ENCODE results near the gene PRDM1. TPM values are rescaled to one million over a fixed set of nuclear protein-coding genes. Genes with fewer than 3 reads are reported as not detected.

The PRDM1 gene
- total RNA-seq, 2 donors from 2014 or later, result 1.3 to 2.6 TPM

- 58 to 70% methylated on average over 2 of the region's 2 CpGs for WGBS, 2 donors
- H3K36me3 ChIP-seq (replicated peaks in 1 of 2; ENCODE audit: insufficient read depth in 1 of 2, low read depth in 2 of 2), result no peaks in the 10 kb centered on the region
- DNase-seq (no peak), ATAC-seq (no peak)
- no peak overlapping the region for H3K4me3 ChIP-seq
- no peaks in the 10 kb centered on the region for H3K9me3 ChIP-seq
- H3K27ac ChIP-seq, result no peak overlapping the region
- intact Hi-C loops (cut with DNase I), result no loop called here
- no peaks in the 10 kb centered on the region for H3K27me3 ChIP-seq
- no peaks in the 10 kb centered on the region for H3K4me1 ChIP-seq
- TF ChIP-seq CTCF (IDR thresholded peaks at IDR 0.05) (no peak), POLR2A (IDR thresholded peaks at IDR 0.05) (no peak)
Observed at GRCh38 chr6:106045077-106045476, 41.1 kb upstream of the PRDM1 start.

GRCh38 chr6:106046116-106046853 lies 39.9 kb upstream of the PRDM1 start:
- intact Hi-C loops (cut with DNase I), result no loop called here
- WGBS, 2 donors, result 73 to 84% methylated on average over 7 to 10 of the region's 10 CpGs
- ATAC-seq (no peak), DNase-seq (no peak)
- Histone ChIP-seq H3K4me1 (no peaks in the 10 kb centered on the region), H3K4me3 (no peak overlapping the region), H3K27ac (no peak overlapping the region), H3K36me3 (replicated peaks in 1 of 2; ENCODE audit: insufficient read depth in 1 of 2, low read depth in 2 of 2) (no peaks in the 10 kb centered on the region), H3K27me3 (no peaks in the 10 kb centered on the region), H3K9me3 (no peaks in the 10 kb centered on the region)
- TF ChIP-seq CTCF (IDR thresholded peaks at IDR 0.05) (no peak), POLR2A (IDR thresholded peaks at IDR 0.05) (no peak)

- intact Hi-C loops (cut with DNase I), result no loop called here
Observed at GRCh38 chr6:106046854-106047200, 39.3 kb upstream of the PRDM1 start.

DNA sequence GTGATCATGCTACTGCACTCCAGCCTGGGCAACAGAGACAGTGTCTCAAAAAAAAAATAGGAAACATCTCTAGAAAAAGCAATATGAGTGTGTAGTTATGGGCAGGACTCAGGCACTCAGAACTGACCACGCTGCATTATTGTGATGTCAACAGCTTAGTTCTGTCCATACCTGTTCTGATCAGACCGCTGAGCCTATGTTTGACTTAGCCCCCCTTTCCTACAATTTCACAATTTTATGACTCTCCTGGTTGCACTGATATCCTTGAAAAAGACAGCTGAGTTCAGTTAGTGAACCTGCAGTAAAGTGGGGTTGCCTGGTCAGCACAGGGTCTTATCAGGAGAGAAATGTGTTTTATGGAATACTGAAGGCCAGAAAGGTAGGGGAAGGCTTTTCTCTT lies 37.8 kb upstream of the PRDM1 start:
- Histone ChIP-seq H3K9me3 (no peaks in the 10 kb centered on the region), H3K4me1 (no peaks in the 10 kb centered on the region), H3K4me3 (no peak overlapping the region), H3K27ac (no peak overlapping the region), H3K36me3 (replicated peaks in 1 of 2; ENCODE audit: insufficient read depth in 1 of 2, low read depth in 2 of 2) (no peaks in the 10 kb centered on the region), H3K27me3 (no peaks in the 10 kb centered on the region)
- intact Hi-C loops (cut with DNase I), result no loop called here
- TF ChIP-seq CTCF (IDR thresholded peaks at IDR 0.05), result no peak
- no peak for TF ChIP-seq POLR2A (IDR thresholded peaks at IDR 0.05)
- DNase-seq (no peak), ATAC-seq (no peak)
- WGBS, 2 donors, result 60 to 91% methylated on average over 2 of the region's 2 CpGs

More at GRCh38 chr6:106046854-106047200, 39.3 kb upstream of the PRDM1 start:
- no peaks in the 10 kb centered on the region for H3K9me3 ChIP-seq
- ATAC-seq (no peak), DNase-seq (no peak)
- WGBS, 2 donors, result 72 to 93% methylated on average over 1 of the region's 1 CpG
- H3K4me1 ChIP-seq, result no peaks in the 10 kb centered on the region
- no peak overlapping the region for H3K27ac ChIP-seq
- no peak for TF ChIP-seq POLR2A (IDR thresholded peaks at IDR 0.05)
- TF ChIP-seq CTCF (IDR thresholded peaks at IDR 0.05), result no peak
- H3K4me3 ChIP-seq, result no peak overlapping the region
- no peaks in the 10 kb centered on the region for H3K36me3 ChIP-seq (replicated peaks in 1 of 2; ENCODE audit: insufficient read depth in 1 of 2, low read depth in 2 of 2)
- no peaks in the 10 kb centered on the region for H3K27me3 ChIP-seq

- Histone ChIP-seq H3K27me3 (no peaks in the 10 kb centered on the region), H3K9me3 (no peaks in the 10 kb centered on the region), H3K27ac (no peak overlapping the region), H3K36me3 (replicated peaks in 1 of 2; ENCODE audit: insufficient read depth in 1 of 2, low read depth in 2 of 2) (no peaks in the 10 kb centered on the region), H3K4me1 (peaks cover 4% of the 10 kb centered on the region), H3K4me3 (no peak overlapping the region)
- TF ChIP-seq CTCF (IDR thresholded peaks at IDR 0.05) (no peak), POLR2A (IDR thresholded peaks at IDR 0.05) (no peak)
- intact Hi-C loops (cut with DNase I), result no loop called here
- DNase-seq, result no peak
- ATAC-seq, result no peak
- WGBS, 2 donors, result 71 to 78% methylated on average over 4 of the region's 4 CpGs
Observed at GRCh38 chr6:106050538-106050937, 35.6 kb upstream of the PRDM1 start.

All from body of pancreas (tissue), 4 donors.